Neuron (in vitro differentiated cells): ENCODE measurements around the gene TMEM54.
A peak's percentile ranks its signal among the peaks of the same experiment; 100 is the strongest.

Source experiments
- H2AFZ ChIP-seq: one replicate; pipeline ENCODE4 v1.6.1; 2013; ENCODE audit warnings: low read depth, mild to moderate bottlenecking, inconsistent platforms, low read length, moderate library complexity
- H3K27me3 ChIP-seq: one replicate; pipeline ENCODE4 v1.6.1; 2013; ENCODE audit warnings: low read length; ENCODE audit not compliant: insufficient read depth
- H3K36me3 ChIP-seq: one replicate; pipeline ENCODE4 v1.6.1; 2013; ENCODE audit warnings: low read length; ENCODE audit not compliant: insufficient read depth
- H3K4me1 ChIP-seq: one replicate; pipeline ENCODE4 v1.6.1; 2013; ENCODE audit warnings: low read length; ENCODE audit not compliant: insufficient read depth
- H3K4me3 ChIP-seq: 2 replicates; pipeline ENCODE4 v1.5.1; 2013; ENCODE audit warnings: mild to moderate bottlenecking, low read length, moderate library complexity
- H3K9me3 ChIP-seq: one replicate; pipeline ENCODE4 v1.6.1; 2013; ENCODE audit warnings: low read length

Gene TMEM54

DNA sequence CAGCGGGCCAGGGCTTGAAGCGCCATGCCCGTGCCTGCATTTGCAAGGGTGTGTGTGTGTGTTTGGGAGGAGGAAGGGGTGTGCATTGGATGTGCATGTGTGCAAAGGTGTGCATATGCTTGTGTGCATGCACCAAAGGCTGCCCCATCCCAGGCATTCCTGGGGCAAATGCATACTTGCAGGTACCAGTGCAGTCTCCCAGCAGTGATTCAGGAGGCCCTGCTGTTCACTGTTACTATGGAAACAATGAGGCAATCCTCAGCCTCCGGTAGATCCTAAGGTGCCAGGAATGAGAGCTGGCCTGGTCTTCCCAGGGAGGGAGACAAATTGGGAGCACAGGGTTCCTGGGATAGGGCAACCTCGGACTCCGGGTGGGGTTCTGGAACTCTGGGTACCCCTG, 23.0 kb downstream of the TMEM54 start:
- H3K9me3 ChIP-seq: no peaks in the 10 kb centered on the region
- H3K4me1 ChIP-seq: peaks cover 10% of the 10 kb centered on the region
- H3K27me3 ChIP-seq: no peaks in the 10 kb centered on the region
- no peaks in the 10 kb centered on the region for H3K36me3 ChIP-seq
- no peak overlapping the region for H3K4me3 ChIP-seq
- no peak overlapping the region for H2AFZ ChIP-seq

DNA sequence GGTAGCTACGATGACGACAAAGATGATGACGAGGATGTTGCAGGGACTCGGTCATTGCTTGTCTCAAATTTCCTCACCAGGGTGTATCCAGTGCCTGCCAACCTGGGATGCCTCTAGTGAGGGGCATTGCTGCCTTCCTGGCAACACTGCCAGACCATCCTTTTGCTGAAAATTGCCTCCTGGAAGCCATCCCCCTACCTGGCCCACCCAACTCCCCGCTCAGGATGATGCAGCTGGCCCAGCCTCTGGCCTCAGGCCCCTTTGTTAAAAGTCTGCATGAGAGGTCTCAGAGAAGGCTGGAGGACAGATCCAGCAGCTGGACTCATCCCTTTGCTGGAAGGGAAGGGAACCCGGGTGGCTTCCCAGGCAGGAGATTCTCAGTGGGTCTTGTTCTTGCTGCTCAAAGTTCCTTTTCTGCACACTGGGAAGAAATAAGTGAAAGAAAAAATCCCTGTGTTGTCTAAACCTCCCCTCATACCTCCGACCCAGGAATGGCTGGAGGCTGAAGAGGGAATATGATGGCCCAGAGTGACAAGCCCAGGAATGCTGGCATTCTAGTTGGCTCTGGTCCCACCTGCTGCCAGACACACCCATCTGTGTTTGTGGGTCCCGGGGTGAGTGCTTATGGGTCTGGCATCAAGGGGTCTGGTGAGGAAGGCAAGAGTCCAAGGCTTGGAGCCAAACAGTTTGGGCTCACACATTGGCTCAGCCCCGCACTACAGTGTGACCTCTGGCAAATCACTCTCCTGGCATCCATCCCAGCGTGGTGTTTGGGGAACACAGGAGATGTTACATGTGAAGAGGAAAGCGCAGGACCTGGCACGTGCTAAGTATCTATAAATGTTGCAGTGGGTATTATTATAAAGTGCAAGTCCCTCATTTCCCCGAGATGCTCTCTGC, 23.7 kb downstream of the TMEM54 start:
- Histone ChIP-seq H3K27me3 (no peaks in the 10 kb centered on the region), H3K36me3 (no peaks in the 10 kb centered on the region), H3K9me3 (no peaks in the 10 kb centered on the region), H2AFZ (no peak overlapping the region), H3K4me1 (peaks cover 10% of the 10 kb centered on the region), H3K4me3 (no peak overlapping the region)

DNA sequence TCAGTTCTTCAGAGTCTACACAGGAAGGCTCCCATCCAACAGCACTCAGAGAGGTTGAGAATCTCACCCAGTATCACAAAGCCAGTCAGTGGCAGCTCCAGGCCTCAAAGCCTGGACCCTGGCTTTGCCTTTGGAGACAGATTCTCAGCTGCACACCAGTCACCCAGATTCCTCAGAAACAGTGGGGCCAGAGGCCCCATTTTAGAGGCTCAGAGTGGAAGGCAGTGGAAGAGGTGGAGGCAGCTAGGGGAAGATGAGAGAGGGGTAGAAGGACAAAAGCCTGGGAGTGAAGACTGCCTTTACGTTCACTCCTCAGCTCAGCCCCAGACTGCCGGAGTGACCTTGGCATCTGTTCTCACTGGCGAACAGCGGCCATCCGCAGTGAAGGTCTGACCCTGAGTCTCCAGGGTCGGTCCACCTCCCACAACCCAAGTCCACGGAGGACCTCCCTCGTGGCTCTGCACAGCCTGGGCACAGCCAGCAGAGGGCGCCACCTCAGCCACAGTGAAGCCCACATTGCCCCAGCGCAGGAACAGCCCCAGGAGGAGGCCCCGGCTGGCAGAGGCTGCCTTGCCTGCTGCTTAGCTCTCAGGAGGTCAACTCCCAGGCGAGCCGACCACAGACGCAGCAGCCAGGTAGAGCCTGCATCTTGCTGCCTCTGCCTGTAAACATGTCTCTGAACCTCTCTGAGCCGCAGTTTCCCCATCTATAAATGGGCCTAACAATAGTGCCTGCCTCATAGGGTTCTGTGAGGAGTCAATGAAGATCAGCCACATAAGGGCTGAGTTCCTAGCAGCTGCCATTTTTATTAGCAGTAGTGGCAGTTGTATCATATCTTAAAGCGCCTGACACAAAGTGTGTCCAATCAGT, 24.6 kb downstream of the TMEM54 start:
- H3K36me3 ChIP-seq: no peaks in the 10 kb centered on the region
- peaks cover 14% of the 10 kb centered on the region for H3K4me1 ChIP-seq
- no peaks in the 10 kb centered on the region for H3K9me3 ChIP-seq
- no peak overlapping the region for H2AFZ ChIP-seq
- H3K4me3 ChIP-seq: no peak overlapping the region
- no peaks in the 10 kb centered on the region for H3K27me3 ChIP-seq

DNA sequence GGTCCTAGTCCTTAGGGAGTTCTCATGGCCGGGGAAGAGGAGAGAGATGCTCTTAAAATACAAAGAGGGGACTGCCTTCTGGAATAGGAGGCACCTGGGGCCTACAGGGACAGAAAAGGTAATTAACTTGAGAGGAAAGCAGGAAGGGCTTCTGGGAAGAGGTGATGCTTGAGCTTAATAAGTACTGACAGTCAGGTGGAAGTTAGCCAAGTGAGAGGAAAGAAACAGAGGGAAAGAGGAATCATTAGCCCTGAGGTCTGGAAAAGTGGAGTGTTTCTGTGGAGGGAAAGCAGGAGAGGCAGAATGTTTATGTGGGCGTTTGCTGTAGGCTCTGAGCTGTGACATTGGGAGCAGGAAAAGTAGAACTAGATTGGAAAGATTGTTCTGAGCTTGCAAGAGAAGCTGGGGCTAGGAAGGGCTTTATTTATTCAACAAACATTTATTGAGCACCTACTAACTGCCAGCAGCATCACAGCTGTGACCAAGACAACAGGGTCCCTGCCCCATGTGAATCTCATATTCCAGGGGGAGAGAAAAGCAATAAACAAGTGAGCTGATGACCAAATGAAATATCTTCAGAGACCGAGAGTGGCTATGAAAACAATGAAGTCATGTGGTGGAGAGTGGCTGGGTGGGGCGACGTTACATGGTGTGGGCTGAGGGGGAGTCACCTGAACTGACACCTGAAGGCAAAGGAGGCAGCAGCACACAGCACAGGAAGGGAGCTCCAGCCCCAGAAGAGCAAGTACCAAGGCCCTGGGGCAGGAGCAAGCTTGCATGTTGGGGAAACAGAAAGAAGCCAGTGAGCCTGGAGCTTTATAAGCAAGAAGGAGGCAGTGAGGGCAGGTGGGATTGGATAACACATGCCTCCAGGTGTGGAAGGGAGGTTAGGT, 26.1 kb downstream of the TMEM54 start:
- Histone ChIP-seq H3K27me3 (no peaks in the 10 kb centered on the region), H3K4me3 (no peak overlapping the region), H2AFZ (no peak overlapping the region), H3K36me3 (no peaks in the 10 kb centered on the region), H3K9me3 (no peaks in the 10 kb centered on the region), H3K4me1 (peaks cover 22% of the 10 kb centered on the region)

GRCh38 chr1:32873484-32873883, 27.7 kb downstream of the TMEM54 start:
- H3K9me3 ChIP-seq: no peaks in the 10 kb centered on the region
- no peaks in the 10 kb centered on the region for H3K27me3 ChIP-seq
- no peak overlapping the region for H3K4me3 ChIP-seq
- H3K4me1 ChIP-seq: peaks cover 28% of the 10 kb centered on the region
- no peaks in the 10 kb centered on the region for H3K36me3 ChIP-seq
- no peak overlapping the region for H2AFZ ChIP-seq

- no peaks in the 10 kb centered on the region for H3K27me3 ChIP-seq
- H3K9me3 ChIP-seq: no peaks in the 10 kb centered on the region
- peak overlapping the region; percentile 40 for H3K4me3 ChIP-seq
- H3K36me3 ChIP-seq: no peaks in the 10 kb centered on the region
- peaks cover 25% of the 10 kb centered on the region for H3K4me1 ChIP-seq
- H2AFZ ChIP-seq: no peak overlapping the region
Observed at GRCh38 chr1:32872192-32872460, 29.1 kb downstream of the TMEM54 start.

GRCh38 chr1:32871364-32872191, 29.6 kb downstream of the TMEM54 start:
- H3K4me1 ChIP-seq: peaks cover 25% of the 10 kb centered on the region
- peak overlapping the region; percentile 40 for H3K4me3 ChIP-seq

DNA sequence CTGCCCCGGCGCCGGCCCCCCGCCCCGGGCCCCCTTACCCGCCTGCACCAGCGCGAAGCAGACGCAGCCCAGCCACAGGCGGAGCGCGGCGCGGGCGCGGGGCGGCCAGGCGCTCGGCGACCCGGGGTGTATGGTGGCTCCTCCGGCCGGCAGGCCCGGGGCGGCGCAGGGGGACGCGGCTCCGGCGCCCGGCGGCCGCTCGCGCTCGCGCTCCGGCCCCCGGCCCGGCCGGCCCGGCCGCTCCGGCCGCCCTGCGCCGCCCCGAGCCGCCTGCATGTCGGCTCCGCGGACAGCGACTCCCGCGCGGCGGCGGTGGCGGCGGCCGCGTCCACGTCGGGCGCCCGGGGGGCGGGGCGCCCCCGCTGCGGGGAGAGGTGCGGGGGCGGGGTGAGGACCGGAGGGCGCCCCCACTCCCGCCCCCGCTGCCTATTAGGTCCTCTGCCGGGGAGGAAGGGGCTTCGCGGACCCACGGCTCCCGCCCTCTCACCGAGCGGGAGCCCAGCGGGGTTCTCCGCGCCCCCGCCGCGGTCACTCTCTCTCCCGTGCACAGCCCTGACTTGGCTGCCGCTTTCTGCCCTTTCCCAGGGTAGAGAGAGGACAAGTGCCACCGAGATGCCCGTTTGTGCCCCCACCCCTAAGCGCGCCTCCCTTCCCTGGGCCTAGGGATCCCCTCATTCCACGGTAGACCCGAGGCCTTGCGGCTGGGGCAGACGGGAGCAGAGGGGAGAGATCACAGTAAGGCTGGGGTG, 30.4 kb downstream of the TMEM54 start, which contains the start of gene FNDC5:
FNDC5 (minus strand) TSS at position 298 of the 749 bp plus-strand sequence.
- Histone ChIP-seq H3K4me3 (peak within 1 kb of the TSS; percentile 40), H3K27me3 (no peaks in the 10 kb centered on the region), H3K4me1 (peaks cover 21% of the 10 kb centered on the region), H3K36me3 (no peaks in the 10 kb centered on the region), H2AFZ (peak within 1 kb of the TSS; percentile 30), H3K9me3 (no peaks in the 10 kb centered on the region)

More at GRCh38 chr1:32871364-32872191, 29.6 kb downstream of the TMEM54 start:
- Histone ChIP-seq H3K9me3 (no peaks in the 10 kb centered on the region), H2AFZ (peak overlapping the region; percentile 30), H3K27me3 (no peaks in the 10 kb centered on the region), H3K36me3 (no peaks in the 10 kb centered on the region)

DNA sequence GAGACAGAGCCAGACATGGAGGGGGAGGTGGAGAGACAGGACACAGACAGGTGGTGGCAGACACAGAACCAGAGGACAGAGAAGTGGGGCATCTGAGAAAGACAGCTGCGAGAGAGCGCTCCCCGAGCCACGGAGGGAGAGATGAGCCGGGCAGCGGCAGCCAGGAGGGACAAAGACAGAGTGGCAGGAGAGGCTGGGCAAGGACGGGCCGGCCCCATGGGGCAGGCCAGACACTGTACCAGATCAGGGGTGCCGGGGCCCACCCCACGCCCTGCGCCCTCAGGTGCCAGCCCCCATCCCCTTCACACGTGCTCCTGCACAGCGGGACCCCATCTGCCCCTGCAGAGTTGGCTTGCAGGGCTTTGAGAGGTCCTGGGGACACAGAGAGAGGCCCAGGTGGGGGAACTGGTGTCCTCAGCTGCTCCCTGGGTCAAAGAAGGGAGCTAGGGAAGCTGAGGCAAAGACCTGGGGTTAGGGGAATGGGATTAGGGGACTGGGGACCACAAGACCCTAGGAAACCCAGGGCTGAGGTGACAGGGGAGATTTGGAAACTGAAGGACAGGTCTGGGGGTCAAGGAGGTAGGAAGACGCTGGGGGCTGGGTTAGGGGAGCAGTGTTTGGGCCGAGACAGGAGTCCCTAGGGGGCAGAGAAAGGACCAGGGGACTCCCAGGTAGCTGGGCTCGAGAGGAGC, 31.1 kb downstream of the TMEM54 start:
- no peaks in the 10 kb centered on the region for H3K9me3 ChIP-seq
- peaks cover 21% of the 10 kb centered on the region for H3K4me1 ChIP-seq
- H3K4me3 ChIP-seq: peak overlapping the region; percentile 40
- no peaks in the 10 kb centered on the region for H3K36me3 ChIP-seq
- no peak overlapping the region for H2AFZ ChIP-seq
- H3K27me3 ChIP-seq: no peaks in the 10 kb centered on the region

DNA sequence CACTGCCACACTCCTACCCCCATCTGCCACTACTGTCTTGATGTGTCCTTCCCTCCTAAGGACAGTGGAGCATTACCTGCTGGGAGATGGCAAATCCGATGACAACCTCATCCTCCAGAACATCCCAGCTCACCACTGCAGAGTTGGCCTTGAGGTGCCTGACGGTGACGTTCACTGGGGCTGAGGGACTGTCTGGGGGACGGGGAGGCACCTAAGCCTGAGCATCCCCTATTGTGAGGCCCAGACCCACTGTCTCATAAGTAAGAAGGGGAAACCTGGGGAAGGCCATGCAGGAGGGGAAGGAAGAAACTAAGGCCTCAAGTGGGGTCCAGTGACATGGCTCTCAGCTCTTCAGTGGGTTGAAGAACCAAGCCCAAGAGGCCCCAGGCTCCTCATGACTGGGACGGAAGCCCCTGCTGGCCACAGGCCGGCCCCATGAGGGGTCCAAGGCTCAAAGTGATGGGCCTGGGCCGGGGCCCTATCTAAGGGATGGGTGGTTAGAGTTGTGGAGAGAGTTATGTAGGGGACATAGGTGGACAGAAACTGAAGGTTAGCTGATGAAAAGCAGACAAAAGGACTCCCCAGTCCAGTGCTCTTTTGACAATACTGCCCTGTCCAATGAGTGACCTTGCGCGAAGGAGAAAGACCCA, 32.3 kb downstream of the TMEM54 start:
- no peaks in the 10 kb centered on the region for H3K27me3 ChIP-seq
- no peaks in the 10 kb centered on the region for H3K9me3 ChIP-seq
- H3K4me3 ChIP-seq: no peak overlapping the region
- H3K36me3 ChIP-seq: peaks cover 9% of the 10 kb centered on the region
- no peak overlapping the region for H2AFZ ChIP-seq
- peaks cover 21% of the 10 kb centered on the region for H3K4me1 ChIP-seq

GRCh38 chr1:32868085-32868484, 33.1 kb downstream of the TMEM54 start:
- H3K4me3 ChIP-seq: no peak overlapping the region
- H3K36me3 ChIP-seq: peaks cover 17% of the 10 kb centered on the region
- H3K4me1 ChIP-seq: peaks cover 21% of the 10 kb centered on the region
- H3K9me3 ChIP-seq: no peaks in the 10 kb centered on the region
- H2AFZ ChIP-seq: no peak overlapping the region
- no peaks in the 10 kb centered on the region for H3K27me3 ChIP-seq
